Measurements from ENCODE around the gene GABARAPL1.

GABARAPL1 gene

GRCh38 chr12:10238526-10238925 lies 25.8 kb downstream of the GABARAPL1 start:
- TF ChIP-seq CTCF (conservative IDR thresholded peaks at IDR 0.05; ENCODE audit: low read depth): no peak
- POLR2A ChIA-PET (ENCODE audit: low non-redundant PET): no interaction called here
- no peak overlapping the region for H3K27ac ChIP-seq
- CTCF ChIA-PET: no interaction called here
- DNase-seq (ENCODE audit: low spot score): no peak

- CTCF ChIA-PET: interaction anchor here (0.7 kb wide), 1 partner anchor 1630 kb away, joined by 3 read pairs; no protein-coding TSS in a partner anchor
- no peak for TF ChIP-seq CTCF (conservative IDR thresholded peaks at IDR 0.05; ENCODE audit: low read depth)
- POLR2A ChIA-PET (ENCODE audit: low non-redundant PET): no interaction called here
- no peak overlapping the region for H3K27ac ChIP-seq
- no peak for DNase-seq (ENCODE audit: low spot score)
These were observed 28.6 kb downstream of the GABARAPL1 start for GRCh38 chr12:10241290-10241689.

GRCh38 chr12:10241727-10242126 lies 29.1 kb downstream of the GABARAPL1 start:
- no peak for DNase-seq (ENCODE audit: low spot score)
- H3K27ac ChIP-seq: no peak overlapping the region
- POLR2A ChIA-PET (ENCODE audit: low non-redundant PET): no interaction called here
- TF ChIP-seq CTCF (conservative IDR thresholded peaks at IDR 0.05; ENCODE audit: low read depth): no peak
- CTCF ChIA-PET: interaction anchor here (0.7 kb wide), 1 partner anchor 1630 kb away, joined by 3 read pairs; no protein-coding TSS in a partner anchor

- CTCF ChIA-PET: no interaction called here
- DNase-seq (ENCODE audit: low spot score): no peak
- no peak overlapping the region for H3K27ac ChIP-seq
- no peak for TF ChIP-seq CTCF (conservative IDR thresholded peaks at IDR 0.05; ENCODE audit: low read depth)
- POLR2A ChIA-PET (ENCODE audit: low non-redundant PET): no interaction called here
These were observed 29.9 kb downstream of the GABARAPL1 start for GRCh38 chr12:10242539-10242938.

- H3K27ac ChIP-seq: no peak overlapping the region
- no peak for DNase-seq (ENCODE audit: low spot score)
- no peak for TF ChIP-seq CTCF (conservative IDR thresholded peaks at IDR 0.05; ENCODE audit: low read depth)
- ChIA-PET POLR2A (ENCODE audit: low non-redundant PET) (no interaction called here), CTCF (no interaction called here)
These were observed 31.3 kb downstream of the GABARAPL1 start for GRCh38 chr12:10243818-10244520.

GRCh38 chr12:10247436-10248058 lies 34.9 kb downstream of the GABARAPL1 start:
- no peak overlapping the region for H3K27ac ChIP-seq
- CTCF ChIA-PET: no interaction called here
- POLR2A ChIA-PET (ENCODE audit: low non-redundant PET): no interaction called here
- no peak for TF ChIP-seq CTCF (conservative IDR thresholded peaks at IDR 0.05; ENCODE audit: low read depth)
- no peak for DNase-seq (ENCODE audit: low spot score)

Data from RWPE1 (cell line).